Measurements from ENCODE around the gene GAPVD1.

GAPVD1 gene

GRCh38 chr9:125323615-125324014 lies 62.0 kb downstream of the GAPVD1 start:
- DNase-seq: no peak

DNA sequence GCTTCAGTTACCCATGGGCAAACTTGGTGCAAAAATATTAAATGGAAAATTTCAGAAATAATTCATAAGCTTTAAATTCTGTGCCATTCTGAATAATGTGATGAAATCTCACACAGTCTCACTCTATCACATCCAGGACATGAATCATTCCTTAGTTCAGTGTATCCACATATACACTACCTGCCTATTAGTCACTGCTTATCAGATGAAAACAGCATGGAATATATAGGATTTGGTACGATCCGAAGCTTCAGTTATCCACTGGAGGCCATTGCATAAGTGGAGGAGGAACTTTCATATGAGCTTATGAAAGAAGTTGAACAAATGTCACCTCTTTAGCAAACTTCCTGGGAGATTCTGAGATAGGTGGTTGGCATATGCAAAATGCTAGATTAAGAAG lies 64.2 kb downstream of the GAPVD1 start:
- no peak for DNase-seq

DNA sequence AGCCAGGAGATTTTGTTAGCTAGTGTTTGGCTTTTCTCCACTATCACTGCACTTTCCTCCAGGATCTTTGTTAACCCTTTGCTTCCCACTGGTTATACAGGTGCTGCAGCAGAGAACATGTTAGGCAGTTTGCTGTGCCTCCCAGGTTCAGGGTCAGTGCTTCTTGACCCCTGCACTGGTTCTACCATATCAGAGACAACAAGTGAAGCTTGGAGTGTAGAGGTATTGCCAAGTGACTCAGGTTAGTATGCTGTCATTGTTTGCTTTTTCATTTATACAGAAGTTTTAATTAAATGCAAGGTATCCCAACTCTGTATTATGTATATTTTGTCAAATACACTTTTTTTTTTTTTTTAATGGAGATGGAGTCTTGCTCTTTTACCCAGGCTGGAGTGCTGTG lies 68.4 kb downstream of the GAPVD1 start:
- DNase-seq: no peak

GRCh38 chr9:125330587-125330986 lies 69.0 kb downstream of the GAPVD1 start:
- DNase-seq: peak; percentile 35

GRCh38 chr9:125332527-125332926 lies 70.9 kb downstream of the GAPVD1 start:
- DNase-seq: peak; percentile 85

DNA sequence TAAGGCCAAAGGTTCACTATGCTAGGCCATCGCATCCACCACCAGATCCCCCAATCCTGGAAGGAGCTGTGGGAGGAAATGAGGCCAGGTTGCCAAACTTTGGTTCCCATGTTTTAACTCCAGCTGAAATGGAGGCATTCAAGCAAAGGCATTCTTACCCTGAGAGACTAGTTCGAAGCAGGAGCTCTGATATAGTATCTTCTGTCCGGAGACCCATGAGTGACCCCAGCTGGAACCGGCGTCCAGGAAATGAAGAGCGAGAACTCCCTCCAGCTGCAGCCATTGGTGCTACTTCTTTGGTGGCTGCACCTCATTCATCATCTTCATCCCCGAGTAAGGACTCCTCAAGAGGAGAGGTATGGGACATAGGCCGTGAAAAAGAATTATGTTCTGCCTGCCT lies 75.6 kb downstream of the GAPVD1 start:
- no peak for DNase-seq

GRCh38 chr9:125338929-125339328 lies 77.3 kb downstream of the GAPVD1 start:
- DNase-seq: no peak

- no peak for DNase-seq
Measured at GRCh38 chr9:125341566-125341965, 79.9 kb downstream of the GAPVD1 start.

- DNase-seq: no peak
Measured at GRCh38 chr9:125343518-125344275, 82.1 kb downstream of the GAPVD1 start.

DNA sequence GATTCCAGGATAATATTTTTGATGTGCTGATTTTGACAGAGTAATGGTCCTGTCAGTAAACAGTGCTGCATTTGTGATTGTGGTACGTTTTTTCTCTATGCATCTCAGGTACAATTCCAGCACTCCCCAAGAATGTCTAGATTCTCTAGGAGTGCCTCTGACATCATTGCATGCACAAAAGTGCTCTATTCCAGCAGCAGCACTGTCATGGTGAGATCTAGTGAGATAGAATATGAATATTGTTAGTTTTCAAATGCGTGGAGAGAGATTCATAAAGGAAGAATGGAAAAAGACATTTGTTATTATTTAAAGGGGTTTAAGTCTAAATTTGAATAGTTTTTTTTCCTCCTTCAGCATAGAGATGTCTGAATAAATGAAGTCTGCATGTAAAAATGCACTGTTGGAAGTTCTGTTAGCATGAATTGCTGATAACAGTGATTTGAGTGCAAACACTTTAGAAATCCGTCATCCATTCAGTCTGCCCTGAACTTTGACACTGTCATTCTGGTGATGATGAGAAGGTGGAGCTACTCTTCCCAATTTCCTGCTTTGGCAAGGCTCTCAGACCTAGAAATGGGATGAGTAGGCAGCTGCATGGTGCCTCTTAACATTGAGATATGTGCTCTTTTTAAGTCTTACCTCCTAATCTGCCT lies 84.6 kb downstream of the GAPVD1 start:
- DNase-seq: no peak

GRCh38 chr9:125355601-125356000 lies 94.0 kb downstream of the GAPVD1 start:
- no peak for DNase-seq

GRCh38 chr9:125356032-125356431 lies 94.4 kb downstream of the GAPVD1 start:
- DNase-seq: peak; percentile 28

GRCh38 chr9:125359011-125359410 lies 97.4 kb downstream of the GAPVD1 start:
- no peak for DNase-seq

DNA sequence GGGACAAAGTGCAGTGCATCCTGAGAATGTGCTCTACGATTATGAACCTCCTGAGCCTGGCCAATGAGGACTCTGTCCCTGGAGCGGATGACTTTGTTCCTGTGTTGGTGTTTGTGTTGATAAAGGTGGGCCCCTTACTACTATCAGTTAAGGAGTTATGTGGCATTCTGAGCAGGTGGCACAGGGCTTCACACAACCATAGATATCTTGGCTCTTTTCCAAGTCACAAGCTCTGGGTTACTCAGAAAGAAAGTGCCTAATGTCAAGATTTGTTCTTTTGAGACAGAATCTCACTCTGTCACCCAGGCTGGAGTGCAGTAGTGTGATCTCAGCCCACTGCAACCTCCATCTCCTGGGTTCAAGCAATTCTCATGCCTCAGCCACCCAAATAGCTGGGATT lies 99.0 kb downstream of the GAPVD1 start:
- peak; percentile 33 for DNase-seq

GRCh38 chr9:125361837-125362531 lies 100.4 kb downstream of the GAPVD1 start:
- peak; percentile 21 for DNase-seq

DNA sequence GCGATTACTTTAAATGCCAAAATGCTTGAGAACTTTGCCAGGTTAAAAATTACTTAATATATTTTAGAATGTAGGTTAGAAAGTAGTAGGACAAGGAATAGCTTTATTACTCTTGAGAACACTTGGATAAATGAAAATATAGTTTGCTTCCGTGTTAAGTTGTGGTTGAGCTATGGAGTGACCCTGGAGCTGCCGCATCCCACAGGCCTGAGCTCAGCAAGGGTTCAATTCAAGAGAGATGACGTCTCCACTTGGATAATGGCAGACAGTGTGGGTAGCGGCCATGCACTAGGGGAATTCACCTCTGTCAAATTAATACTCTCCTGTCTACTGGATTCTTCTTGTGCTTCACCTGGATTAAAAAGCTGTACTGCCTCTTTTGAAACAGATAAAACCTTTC lies 105.0 kb downstream of the GAPVD1 start:
- no peak for DNase-seq

GRCh38 chr9:125370786-125371185 lies 109.2 kb downstream of the GAPVD1 start:
- DNase-seq: no peak

- DNase-seq: no peak
Measured at GRCh38 chr9:125372441-125373226, 111.0 kb downstream of the GAPVD1 start.

GRCh38 chr9:125374443-125375309 lies 113.0 kb downstream of the GAPVD1 start:
- peak; percentile 76 for DNase-seq

GRCh38 chr9:125375820-125376219 lies 114.2 kb downstream of the GAPVD1 start:
- DNase-seq: no peak

GRCh38 chr9:125376261-125377226 lies 114.9 kb downstream of the GAPVD1 start:
- DNase-seq: no peak
